HG02970 (cell line): ENCODE results near the gene CIAO3.
"Not testable (repeated sequence)": the region's sequence is repeated elsewhere in the genome, so short reads cannot be mapped to it uniquely, and the experiment has no call there.

Experiments
- ATAC-seq: cut with Tn5 transposase; IDR thresholded peaks from one replicate; pipeline ENCODE4 v1.9.1; 2021; ENCODE audit warnings: mild to moderate bottlenecking, moderate library complexity, moderate number of reproducible peaks; ENCODE audit not compliant: unreplicated experiment, low FRiP score

CIAO3 gene

DNA sequence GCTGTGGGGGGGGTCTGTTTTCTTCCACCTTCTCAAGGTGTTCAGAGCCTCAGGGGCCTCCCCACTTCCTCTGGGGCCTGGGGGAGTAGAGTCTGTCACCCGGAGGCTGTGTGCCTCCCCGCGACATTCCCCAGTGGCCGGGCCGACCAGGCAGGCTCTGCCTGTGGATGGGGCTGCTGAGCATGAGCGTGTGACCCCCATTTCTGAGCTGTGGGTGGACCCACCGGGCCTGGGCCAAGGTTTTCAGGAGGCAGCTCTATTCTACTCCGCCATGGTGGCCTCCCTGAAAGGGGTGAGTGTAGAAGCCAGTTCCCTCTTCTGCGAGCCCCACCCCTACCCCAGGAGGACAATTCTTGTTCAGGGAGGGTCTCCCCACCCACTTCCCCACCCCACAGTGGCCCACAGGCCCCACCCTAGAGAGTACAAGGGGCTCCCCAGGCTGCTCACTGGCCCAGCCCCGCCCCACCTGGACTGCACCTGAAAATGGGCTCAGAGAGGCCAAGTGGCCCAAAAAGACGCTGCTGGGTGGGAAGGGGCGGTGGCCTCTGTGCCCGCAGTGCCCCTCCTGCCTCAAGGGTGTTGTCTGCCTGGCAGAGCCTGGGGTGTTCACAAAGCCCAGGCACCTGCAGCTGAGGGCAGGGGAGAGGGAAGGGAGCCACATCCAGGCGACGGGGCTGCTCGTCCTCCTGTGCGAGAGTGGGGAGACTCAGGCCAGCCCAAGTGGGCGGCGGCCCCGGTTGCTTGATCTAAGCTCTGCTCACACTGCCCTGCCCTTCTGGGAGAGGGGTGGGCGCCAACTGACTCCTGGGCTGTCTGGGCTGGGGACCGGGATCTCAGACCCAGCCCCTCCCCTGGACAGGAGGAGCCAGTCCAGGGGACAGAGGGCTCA lies 21.1 kb upstream of the CIAO3 start:
- ATAC-seq, result no peak

DNA sequence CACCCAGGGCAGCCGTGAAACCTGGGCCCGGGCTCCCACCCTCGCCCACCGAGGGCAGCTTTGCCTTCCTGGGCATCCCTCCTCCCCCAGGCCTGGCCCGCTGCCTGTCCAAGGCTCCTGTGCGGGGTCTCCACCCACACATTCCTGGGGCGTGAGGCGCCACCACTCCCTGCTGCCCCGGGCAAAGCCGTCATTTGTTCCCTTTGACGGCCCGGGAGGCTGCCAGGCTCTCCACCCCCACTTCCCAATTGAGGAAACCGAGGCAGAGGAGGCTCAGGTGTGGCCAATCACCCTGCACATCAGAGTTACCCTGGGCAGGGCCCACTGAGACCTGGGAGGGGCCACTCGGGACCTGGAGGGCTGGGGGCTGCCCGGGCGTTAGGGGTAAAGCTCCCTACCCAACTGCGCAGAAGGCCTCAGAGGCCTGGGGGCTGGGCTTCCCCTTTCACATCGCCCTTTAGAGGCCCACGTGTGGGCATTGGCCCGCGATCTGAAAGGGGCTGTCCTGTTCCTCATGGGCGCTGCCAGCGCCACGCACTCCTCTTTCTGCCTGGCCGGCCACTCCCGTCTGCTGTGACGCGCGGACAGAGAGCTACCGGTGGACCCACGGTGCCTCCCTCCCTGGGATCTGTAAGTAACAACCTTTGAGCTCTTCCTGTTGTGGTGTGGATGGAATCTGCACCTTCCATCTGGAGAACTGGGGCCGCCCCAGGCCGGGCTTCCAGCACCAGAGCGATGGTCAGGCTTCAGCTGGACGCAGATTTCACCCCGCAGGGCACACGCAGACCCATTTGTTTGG lies 19.9 kb upstream of the CIAO3 start, which contains the start of gene MSLN:
Gene MSLN (plus strand): TSS at position 190 of the 799 bp plus-strand sequence. CDS start 1,947 bp downstream, outside the sequence.
- ATAC-seq, result no peak

DNA sequence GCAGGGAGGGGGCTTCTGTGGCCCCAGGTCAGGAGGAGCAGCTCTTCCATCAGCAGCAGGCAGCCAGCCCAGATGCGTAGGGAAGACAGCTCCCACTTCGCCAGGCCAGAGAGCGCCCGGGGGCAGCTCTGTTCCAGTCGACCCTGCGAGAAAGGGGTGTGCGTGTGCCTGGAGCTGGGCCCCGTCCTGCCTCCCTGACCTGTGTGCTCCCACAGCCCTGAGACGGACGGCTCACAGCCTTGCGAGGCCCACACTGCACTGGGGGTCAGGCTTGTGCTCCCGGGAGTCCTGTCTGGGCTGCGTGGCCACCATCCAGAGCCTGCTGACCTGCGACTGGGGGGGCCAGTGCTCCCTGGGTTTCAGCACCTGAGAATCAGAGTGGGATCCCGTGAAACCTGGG lies 19.3 kb upstream of the CIAO3 start:
- ATAC-seq, result no peak

DNA sequence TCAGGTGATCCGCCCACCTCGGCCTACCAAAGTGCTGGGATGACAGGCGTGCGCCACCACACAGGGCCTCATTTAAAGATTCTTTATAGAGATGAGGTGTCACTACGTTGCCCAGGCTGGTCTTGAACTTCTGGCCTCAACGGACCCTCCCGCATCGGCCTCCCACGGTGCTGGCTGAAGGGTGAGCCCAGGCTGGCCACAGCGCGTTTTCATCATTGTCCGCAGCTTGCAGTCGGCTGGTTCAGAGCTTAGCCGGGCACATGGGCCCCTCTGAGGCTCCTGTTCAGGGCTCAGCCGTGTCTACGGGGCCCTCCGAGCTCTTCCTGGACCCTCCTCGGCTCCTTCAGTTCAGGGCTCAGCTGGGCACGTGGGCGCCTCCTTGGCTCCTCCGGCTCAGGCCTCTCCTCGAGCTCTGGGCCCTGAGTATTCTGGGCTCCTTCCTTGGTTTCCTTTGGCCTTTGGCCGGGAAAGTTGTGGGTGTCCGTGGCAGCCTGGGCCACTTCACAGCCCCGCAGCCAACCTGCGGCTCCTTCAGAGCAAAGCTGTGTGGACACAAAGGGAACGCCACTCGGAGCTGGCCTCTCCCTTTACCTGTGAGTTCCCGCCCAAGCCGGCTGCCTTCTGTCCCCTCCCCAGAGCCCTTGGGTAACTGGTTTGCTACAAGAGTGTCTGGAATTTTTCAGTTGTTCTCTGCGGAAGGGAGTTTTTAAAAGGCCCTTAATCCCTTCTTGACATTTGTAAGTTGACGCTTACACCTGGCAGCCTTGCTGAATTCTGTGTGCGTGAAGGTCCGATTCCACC lies 18.5 kb upstream of the CIAO3 start:
- no peak for ATAC-seq

DNA sequence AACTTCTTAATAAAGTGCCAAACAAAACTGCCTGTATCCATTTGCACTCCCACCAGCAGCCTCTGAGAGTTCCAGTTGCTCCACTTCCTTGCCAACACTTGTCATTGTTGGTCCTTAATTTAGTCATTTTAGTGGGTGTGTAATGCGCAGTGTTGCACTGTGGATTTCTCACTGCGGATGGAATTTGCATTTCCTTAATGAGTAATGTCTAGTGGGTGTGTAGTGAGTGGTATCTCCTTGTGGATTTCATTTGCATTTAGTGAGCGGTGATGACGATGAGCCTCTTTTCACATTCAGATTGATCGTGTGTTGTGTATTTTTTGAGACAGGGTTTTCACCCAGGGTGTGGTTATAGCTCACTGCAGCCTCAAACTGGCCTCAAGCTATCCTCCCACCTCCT lies 15.6 kb upstream of the CIAO3 start:
- ATAC-seq, result no peak

DNA sequence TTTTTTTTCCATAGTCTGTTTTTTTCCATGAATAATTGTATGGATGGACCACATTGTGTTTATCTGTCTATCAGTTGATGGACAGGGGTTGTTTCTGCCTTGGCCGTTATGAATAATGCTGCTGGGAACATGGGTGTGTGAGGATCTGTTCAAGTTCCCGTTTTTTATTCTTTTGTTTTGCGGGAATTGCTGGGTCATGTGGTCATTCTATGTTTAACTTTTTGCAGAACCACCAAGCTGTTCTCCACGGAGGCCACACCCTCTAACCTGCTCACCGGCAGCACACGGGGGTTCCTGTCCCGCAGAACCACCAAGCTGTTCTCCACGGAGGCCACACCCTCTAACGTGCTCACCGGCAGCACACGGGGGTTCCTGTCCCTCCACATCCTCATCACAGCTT lies 13.9 kb upstream of the CIAO3 start:
- no peak for ATAC-seq

DNA sequence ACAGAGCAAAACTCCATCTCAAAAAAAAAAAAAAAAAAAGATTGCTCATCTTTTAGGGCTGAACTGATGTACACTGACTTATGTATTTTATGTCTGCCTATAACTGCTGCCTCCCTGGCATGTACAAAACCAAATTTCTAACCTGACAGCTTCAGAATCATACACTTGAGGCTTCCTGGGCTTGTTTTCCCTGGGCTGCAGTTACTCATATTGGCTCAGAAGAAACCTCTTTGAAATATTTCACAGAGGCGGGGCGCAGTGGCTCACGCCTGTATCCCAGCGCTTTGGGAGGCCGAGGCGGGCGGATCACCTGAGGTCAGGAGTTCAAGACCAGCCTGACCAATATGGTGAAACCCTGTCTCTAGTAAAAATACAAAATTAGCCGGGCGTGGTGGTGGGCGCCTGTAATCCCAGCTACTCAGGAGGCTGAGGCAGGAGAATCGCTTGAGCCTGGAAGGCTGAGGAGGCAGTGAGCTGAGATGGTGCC lies 13.4 kb upstream of the CIAO3 start:
- not testable (repeated sequence) for ATAC-seq

DNA sequence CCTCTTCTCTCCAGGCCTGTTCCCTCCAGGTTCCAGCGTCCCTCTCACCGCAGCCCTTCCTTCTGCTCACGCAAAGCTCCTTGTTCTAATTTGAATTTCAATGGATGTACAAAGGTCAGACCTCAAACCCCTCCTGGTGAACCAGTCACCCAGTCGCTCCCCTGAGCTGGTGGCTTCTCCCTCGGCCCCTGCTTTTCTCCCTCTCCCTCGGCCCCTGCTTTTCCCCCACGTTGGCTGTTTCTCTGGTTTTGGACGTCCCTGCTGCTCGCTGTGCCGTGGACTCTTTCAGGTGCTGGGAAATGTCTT lies 11.2 kb upstream of the CIAO3 start:
- ATAC-seq, result no peak

DNA sequence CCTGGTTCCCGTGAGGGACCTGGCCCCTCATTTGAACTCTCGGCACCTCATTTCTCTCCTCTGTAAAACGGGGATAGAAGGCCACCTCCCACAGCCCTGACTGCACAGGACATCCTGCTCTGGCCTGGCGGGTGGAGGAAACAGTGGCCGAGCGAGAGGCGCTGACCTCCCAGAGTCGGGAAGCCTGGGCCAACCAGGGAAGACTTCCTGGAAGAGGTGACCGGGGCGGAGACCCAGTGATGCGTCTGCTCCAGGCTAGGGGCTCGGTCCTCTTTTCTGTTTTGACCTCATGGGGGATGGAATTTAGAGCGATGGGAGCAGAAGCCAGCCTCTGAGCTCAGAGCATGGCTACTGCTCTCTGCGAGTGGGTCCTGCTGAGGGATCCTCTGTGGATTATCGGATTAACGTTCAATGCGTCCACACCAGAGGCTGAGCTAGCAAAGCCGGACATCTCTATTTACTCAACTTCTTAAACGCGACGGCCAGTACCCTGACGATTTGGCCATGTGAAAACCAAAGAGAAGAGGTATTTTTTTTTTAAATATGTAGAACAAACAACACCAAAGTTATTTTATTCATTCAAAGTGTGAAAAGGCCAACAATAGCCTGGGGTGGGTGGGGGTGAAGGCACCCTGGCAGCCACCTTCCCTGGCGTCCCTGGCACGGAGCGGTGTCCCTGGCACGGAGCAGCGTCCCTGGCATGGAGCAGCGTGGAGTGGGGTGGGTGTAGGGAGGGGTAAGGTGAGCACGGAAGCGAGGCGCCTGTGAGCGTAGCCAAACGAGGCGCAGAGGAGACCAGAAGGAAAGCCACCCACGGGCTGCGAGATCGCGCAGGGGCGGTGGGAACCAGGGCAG lies 10.6 kb upstream of the CIAO3 start:
- no peak for ATAC-seq

DNA sequence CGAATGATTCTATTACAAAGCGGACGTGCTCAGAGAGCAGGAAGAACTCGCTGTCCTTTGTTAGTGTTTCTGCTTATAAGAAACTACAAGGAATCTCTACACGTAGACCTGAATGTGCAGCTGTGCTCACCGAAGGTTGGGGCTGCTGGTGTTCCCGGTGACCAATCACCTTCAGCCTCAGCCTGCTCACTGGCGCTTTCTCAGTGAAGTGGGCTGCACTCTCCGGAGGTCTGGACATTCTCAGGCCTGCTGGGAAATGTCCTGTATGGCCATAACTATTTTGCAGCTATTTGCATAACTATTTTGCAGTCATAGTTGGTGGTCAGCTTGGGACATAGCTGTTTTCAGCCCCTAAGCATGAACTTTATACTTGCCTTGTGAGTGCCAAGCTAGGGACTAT lies 9.7 kb upstream of the CIAO3 start:
- ATAC-seq, result no peak

DNA sequence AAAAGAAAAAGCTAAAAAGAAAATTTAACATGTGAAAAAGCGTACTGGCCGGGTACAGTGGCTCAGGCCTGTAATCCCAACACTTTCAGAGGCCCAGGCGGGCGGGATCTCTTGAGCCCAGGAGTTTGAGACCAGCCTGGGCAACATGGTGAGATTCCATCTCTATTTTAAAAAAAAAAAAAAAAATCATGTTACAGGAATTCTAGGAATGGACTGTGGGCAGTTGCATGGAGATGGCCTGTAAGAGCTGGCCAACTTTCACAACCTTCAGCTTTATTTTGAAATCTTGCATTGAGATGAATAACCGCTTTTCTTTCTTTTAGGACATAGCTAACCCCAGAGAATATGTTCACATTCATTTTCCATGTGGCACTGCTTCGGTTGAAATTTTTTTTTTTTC lies 8.2 kb upstream of the CIAO3 start:
- no peak for ATAC-seq

DNA sequence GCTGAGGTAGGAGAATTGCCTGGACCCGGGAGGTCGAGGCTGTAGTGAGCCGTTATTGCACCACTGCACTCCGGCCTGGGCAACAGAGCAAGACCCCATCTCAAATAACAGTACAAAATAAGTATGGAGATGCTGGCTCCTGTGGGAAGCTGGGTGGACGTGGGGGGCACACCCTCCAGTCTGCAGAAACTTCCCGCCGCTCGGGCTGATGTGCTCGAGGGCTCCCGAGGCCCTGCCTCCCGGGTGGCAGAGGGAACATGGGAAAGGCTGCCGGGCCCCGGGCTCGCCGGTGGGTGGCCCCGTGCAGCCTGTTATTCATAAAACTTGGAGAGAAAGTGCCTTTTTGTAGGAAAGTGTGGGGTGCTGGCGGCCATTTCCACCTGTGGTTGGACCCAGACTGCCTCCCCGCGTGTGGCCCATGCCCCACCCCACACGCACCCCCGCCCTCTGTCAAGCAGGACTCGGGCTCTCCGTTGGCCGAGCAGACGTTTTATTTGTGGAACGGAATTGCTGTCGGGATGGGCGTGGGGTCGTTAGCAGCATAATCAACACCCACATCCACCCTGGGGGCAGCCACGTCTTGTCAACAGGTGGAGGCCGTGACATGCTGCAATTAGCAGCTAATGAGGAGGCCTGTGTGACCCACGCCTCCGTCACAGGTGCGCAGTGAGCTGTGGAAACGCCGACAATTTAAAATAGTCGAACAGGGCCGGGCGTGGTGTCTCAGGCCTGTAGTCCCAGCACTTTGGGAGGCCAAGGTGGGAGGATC lies 7.4 kb upstream of the CIAO3 start:
- no peak for ATAC-seq

DNA sequence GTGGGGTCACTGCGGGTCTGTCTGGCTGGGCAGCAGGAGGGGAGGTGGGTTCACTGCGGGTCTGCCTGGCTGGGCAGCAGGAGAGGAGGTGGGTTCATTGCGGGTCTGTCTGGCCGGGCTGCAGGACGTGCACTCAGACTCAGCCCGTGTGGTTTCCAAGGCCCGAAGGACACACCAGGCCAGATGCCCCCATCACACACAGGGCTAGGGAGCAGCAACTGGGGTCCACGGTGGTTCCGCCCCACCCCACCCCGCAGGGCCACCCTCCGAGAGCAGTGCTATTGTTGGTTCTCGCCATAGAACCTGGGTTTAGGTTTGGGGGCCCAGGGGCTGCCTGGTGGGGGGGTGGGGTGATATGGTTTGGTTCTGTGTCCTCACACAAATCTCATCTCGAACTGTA lies 5.8 kb upstream of the CIAO3 start:
- ATAC-seq, result no peak

DNA sequence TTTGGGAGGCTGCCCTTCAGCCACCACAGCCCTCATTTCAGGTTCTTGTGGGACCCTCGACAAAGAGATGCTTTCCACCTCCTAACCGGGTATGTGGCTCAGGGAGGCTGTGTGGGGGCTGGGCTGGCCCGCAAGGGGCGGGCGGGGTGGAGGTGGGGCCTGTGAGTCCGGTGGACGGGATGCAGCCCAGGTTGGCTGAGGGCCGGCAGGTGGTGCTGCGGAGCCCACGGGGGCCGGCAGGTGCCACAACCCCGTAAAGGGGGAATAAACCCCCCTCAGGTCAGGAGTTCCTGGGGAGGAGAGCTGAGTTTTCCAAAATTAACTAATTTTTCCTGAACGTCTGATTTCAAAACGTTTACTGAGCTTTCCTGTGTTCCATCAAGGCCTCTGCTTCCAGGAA lies 4.9 kb upstream of the CIAO3 start:
- no peak for ATAC-seq

DNA sequence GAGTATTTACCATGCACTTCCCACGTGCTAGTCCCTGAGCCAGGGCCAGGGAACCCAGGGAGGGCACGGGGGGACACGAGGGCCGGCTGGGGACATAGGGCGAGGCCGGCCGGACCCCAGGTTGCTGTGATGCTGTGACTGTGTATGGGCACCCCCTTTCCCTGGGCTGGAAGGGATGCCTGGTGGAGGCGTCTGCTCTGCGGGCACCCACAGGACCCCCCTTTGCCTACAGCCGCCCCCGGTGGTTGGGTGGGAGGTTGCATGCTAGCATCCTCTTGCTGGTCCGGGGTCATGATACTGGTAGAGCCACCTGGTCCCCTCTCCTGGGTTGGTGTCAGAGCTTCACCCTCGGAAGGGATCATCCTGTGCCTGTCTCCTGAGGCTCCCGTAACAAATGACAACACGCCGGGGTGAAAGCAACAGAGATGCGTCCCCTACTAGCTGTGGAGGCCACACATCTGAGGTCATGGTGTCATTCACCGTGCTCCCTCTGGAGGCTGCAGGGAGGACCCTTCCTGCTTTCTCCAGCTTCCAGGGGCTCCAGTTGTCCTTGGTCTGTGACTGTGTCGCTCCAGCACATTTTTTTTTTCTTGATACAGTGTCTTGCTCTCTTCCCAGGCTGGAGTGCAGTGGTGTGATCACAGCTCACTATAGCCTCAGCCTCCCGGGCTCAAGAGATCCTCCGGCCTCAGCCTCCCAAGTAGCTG lies 3.1 kb upstream of the CIAO3 start:
- no peak for ATAC-seq

DNA sequence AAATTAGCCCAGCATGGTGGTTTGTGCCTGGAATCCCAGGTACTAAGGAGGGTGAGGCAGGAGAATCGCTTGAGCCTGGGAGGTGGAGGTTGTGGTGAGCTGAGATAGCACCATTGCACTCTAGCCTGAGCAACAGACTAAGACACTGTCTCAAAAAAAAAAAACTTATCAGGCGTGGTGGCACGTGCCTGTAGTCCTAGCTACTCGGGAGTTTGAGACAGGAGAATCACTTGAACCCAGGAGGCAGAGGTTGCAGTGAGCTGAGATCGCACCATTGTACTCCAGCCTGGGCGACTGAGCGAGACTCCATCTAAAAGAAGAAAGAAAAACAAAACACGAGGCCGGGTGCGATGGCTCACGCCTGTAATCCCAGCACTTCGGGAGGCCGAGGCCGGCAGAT lies 2.1 kb upstream of the CIAO3 start:
- ATAC-seq, result not testable (repeated sequence)

DNA sequence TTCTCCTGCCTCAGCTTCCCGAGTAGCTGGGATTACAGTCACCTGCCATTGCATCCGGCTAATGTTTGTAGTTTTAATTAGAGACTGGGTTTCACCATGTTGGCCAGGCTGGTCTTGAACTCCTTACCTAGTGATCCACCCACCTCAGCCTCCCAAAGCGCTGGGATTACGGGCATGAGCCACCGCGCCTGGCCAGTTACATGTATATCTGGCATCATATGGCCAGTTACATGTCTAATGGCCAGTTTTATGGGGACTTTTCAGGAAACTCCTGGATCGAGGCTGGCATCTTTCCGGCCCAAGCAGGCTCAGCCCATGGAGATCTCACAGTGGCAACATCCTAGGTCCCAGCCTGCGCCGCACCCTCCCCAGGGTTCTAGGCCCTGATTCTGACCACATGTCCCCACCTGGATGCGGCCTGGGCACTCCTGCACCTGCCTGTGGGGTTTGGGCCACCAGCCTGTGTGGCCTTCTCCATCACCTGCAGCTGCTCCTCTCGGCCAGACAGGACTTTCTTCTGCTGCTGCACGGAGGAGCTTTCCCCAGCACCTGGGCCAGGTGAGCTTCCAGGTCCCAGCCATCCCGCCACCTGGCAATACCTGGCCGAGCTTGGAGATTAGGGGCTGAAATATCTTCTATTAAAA lies 1.3 kb upstream of the CIAO3 start:
- ATAC-seq, result no peak

DNA sequence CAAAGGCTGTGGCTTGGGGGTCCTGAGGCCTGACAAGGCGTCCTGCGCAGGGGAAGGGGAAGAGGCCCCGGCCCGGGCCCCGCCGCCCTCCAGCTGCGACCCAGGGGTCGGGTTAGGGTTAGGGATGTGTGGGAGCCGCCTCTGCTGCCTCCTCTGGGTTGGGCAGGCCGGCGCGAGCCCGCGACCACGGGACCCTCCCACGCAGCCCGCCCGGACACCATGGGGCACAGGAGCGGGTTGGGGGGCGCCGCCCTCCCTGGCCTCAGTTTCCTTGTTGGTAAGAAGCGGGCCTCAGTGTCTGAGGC lies 386 bp downstream of the CIAO3 start:
- peak; percentile 9 for ATAC-seq
